SK-N-SH treated with all-trans-retinoic acid at 6 μM for 48 hours (cell line): ENCODE data around the gene BRIX1.

Source experiments
- ARNTL ChIP-seq: fragments of 450-650 bp; formaldehyde crosslinking; IDR thresholded peaks from 2 replicates; pipeline ENCODE4 v1.5.0; 2020; ENCODE audit warnings: low read depth, mild to moderate bottlenecking, moderate library complexity, borderline replicate concordance
- CSDC2 ChIP-seq: fragments of 250-450 bp; sonication (Bioruptor Pico); IDR thresholded peaks from 2 replicates; pipeline ENCODE4 v1.5.0; 2020; ENCODE audit warnings: mild to moderate bottlenecking, moderate library complexity
- ESRRG ChIP-seq: fragments of 250-450 bp; sonication (Bioruptor Pico); IDR thresholded peaks from 2 replicates; pipeline ENCODE4 v1.6.1; 2021; ENCODE audit warnings: mild to moderate bottlenecking
- RARB ChIP-seq: fragments of 250-450 bp; sonication (Bioruptor Pico); IDR thresholded peaks from 2 replicates; pipeline ENCODE4 v1.8.0; 2021; ENCODE audit warnings: mild to moderate bottlenecking, moderate library complexity
- TCF4 ChIP-seq: fragments of 250-450 bp; sonication (Bioruptor Pico); IDR thresholded peaks from 2 replicates; pipeline ENCODE4 v1.8.0; 2021; ENCODE audit warnings: mild to moderate bottlenecking, moderate library complexity, borderline replicate concordance
- ZFP30 ChIP-seq: fragments of 450-650 bp; formaldehyde crosslinking; IDR thresholded peaks from 2 replicates; pipeline ENCODE4 v1.5.0; 2022; ENCODE audit warnings: mild to moderate bottlenecking, moderate library complexity

GRCh38 chr5:34930462-34930844 lies 14.9 kb downstream of the BRIX1 start:
- TF ChIP-seq ESRRG: no peak
- no peak for TF ChIP-seq CSDC2 (CRISPR knock-in tag)
- TF ChIP-seq ZFP30 (CRISPR knock-in tag): no peak
- no peak for TF ChIP-seq RARB (CRISPR knock-in tag)
- TF ChIP-seq TCF4 (CRISPR knock-in tag): no peak
- no peak for TF ChIP-seq ARNTL (CRISPR knock-in tag)
